D721Med (cell line): ENCODE measurements around the gene KRT27.

ENCODE experiments used
- DNase-seq: peaks from one replicate; pipeline ENCODE4 v3.0.0; 2011; ENCODE audit warnings: low spot score; ENCODE audit not compliant: insufficient read length
- FAIRE-seq: peaks from 2 replicates; lab custom pipeline; 2011; peaks lifted over from hg19 to GRCh38; lab: Jason Lieb, UNC
- CTCF ChIP-seq: IDR thresholded peaks from 2 replicates; pipeline ENCODE4 v1.5.1; 2012; ENCODE audit warnings: mild to moderate bottlenecking, control low read depth; ENCODE audit not compliant: insufficient read depth; ENCODE audit errors: missing control alignments

Gene KRT27

GRCh38 chr17:40795019-40795667 is 12.8 kb upstream of the KRT27 start:
- TF ChIP-seq CTCF: no peak
- DNase-seq (no peak), FAIRE-seq (no peak)

- no peak for FAIRE-seq
- no peak for TF ChIP-seq CTCF
- DNase-seq: no peak
Measured at GRCh38 chr17:40794466-40794865, 12.1 kb upstream of the KRT27 start.

- FAIRE-seq (no peak), DNase-seq (no peak)
- no peak for TF ChIP-seq CTCF
Measured at GRCh38 chr17:40793832-40794231, 11.5 kb upstream of the KRT27 start.

- no peak for FAIRE-seq
- peak; percentile 70 for TF ChIP-seq CTCF
- DNase-seq: no peak
Measured at GRCh38 chr17:40791787-40792436, 9.6 kb upstream of the KRT27 start.

GRCh38 chr17:40791111-40791510 is 8.8 kb upstream of the KRT27 start:
- no peak for DNase-seq
- TF ChIP-seq CTCF: no peak
- no peak for FAIRE-seq

GRCh38 chr17:40779181-40779909 is 3.0 kb downstream of the KRT27 start:
- DNase-seq: no peak
- FAIRE-seq: no peak

More at GRCh38 chr17:40779181-40779909, 3.0 kb downstream of the KRT27 start:
- no peak for TF ChIP-seq CTCF
